Measurements from ENCODE around the gene RNASE8. TPM values are rescaled to one million over a fixed set of nuclear protein-coding genes. Genes with fewer than 3 reads are reported as not detected.
"Not testable (repeated sequence)": the region's sequence is repeated elsewhere in the genome, so short reads cannot be mapped to it uniquely, and the experiment has no call there.

Gene RNASE8
- not detected in 3 replicates for total RNA-seq

- no peaks in the 10 kb centered on the region for H3K36me3 Mint-ChIP-seq
- peaks cover 13% of the 10 kb centered on the region for H3K4me1 Mint-ChIP-seq
- TF ChIP-seq CTCF (IDR thresholded peaks at IDR 0.05; ENCODE audit: unreplicated experiment) = no peak
- no peak for DNase-seq (ENCODE audit: low spot score in 2 of 2, unreplicated experiment in 2 of 2)
- H3K27me3 Mint-ChIP-seq (ENCODE audit: low read depth) = no peaks in the 10 kb centered on the region
- H3K27ac Mint-ChIP-seq = no peak within 1 kb of the TSS
- H3K4me3 Mint-ChIP-seq = no peak within 1 kb of the TSS
- H3K9me3 Mint-ChIP-seq = no peaks in the 10 kb centered on the region
Observed at GRCh38 chr14:21057803-21058675, at the start of gene RNASE8. Gene RNASE8 (plus strand): TSS chr14:21057822. CDS start chr14:21057893, 71 bp downstream.

GRCh38 chr14:21009721-21010120 is 47.9 kb upstream of the RNASE8 start:
- not testable (repeated sequence) for DNase-seq (ENCODE audit: low spot score in 2 of 2, unreplicated experiment in 2 of 2); H3K9me3 Mint-ChIP-seq; H3K4me3 Mint-ChIP-seq; H3K27me3 Mint-ChIP-seq (ENCODE audit: low read depth); H3K36me3 Mint-ChIP-seq
- H3K4me1 Mint-ChIP-seq = peaks cover 34% of the 10 kb centered on the region
- H3K27ac Mint-ChIP-seq = peak overlapping the region; percentile 84

- H3K27me3 Mint-ChIP-seq (ENCODE audit: low read depth) = no peaks in the 10 kb centered on the region
Observed at GRCh38 chr14:21011136-21011535, 46.5 kb upstream of the RNASE8 start.

GRCh38 chr14:21014761-21015190 is 42.8 kb upstream of the RNASE8 start:
- Mint-ChIP-seq H3K4me3 (no peak overlapping the region), H3K4me1 (peaks cover 20% of the 10 kb centered on the region)
- TF ChIP-seq CTCF (IDR thresholded peaks at IDR 0.05; ENCODE audit: unreplicated experiment) = peak; percentile 93

More at GRCh38 chr14:21011136-21011535, 46.5 kb upstream of the RNASE8 start:
- no peaks in the 10 kb centered on the region for H3K9me3 Mint-ChIP-seq
- no peak for TF ChIP-seq CTCF (IDR thresholded peaks at IDR 0.05; ENCODE audit: unreplicated experiment)
- peaks cover 37% of the 10 kb centered on the region for H3K4me1 Mint-ChIP-seq
- H3K36me3 Mint-ChIP-seq = no peaks in the 10 kb centered on the region
- no peak for DNase-seq (ENCODE audit: low spot score in 2 of 2, unreplicated experiment in 2 of 2)
- H3K4me3 Mint-ChIP-seq = no peak overlapping the region
- peak overlapping the region; percentile 7 for H3K27ac Mint-ChIP-seq

GRCh38 chr14:21015312-21015711 is 42.3 kb upstream of the RNASE8 start:
- Mint-ChIP-seq H3K4me3 (no peak overlapping the region), H3K36me3 (peaks cover 15% of the 10 kb centered on the region), H3K9me3 (no peaks in the 10 kb centered on the region), H3K27ac (no peak overlapping the region), H3K4me1 (peaks cover 20% of the 10 kb centered on the region), H3K27me3 (ENCODE audit: low read depth) (no peaks in the 10 kb centered on the region)
- DNase-seq (ENCODE audit: low spot score in 2 of 2, unreplicated experiment in 2 of 2) = no peak
- no peak for TF ChIP-seq CTCF (IDR thresholded peaks at IDR 0.05; ENCODE audit: unreplicated experiment)

More at GRCh38 chr14:21014761-21015190, 42.8 kb upstream of the RNASE8 start:
- H3K36me3 Mint-ChIP-seq = peaks cover 14% of the 10 kb centered on the region
- no peak overlapping the region for H3K27ac Mint-ChIP-seq
- H3K9me3 Mint-ChIP-seq = no peaks in the 10 kb centered on the region
- DNase-seq (ENCODE audit: low spot score in 2 of 2, unreplicated experiment in 2 of 2) = peak; percentile 72 to 91
- H3K27me3 Mint-ChIP-seq (ENCODE audit: low read depth) = no peaks in the 10 kb centered on the region

- no peak for TF ChIP-seq CTCF (IDR thresholded peaks at IDR 0.05; ENCODE audit: unreplicated experiment)
- no peak for DNase-seq (ENCODE audit: low spot score in 2 of 2, unreplicated experiment in 2 of 2)
- Mint-ChIP-seq H3K27me3 (ENCODE audit: low read depth) (no peaks in the 10 kb centered on the region), H3K9me3 (no peaks in the 10 kb centered on the region), H3K27ac (no peak overlapping the region), H3K36me3 (peaks cover 25% of the 10 kb centered on the region), H3K4me3 (no peak overlapping the region), H3K4me1 (peaks cover 13% of the 10 kb centered on the region)
Observed at GRCh38 chr14:21016413-21017190, 41.0 kb upstream of the RNASE8 start.

Data from mesothelial cell of epicardium (in vitro differentiated cells).